GM21381 (cell line): ENCODE measurements around the gene BCAS3.
"Not testable (repeated sequence)": the region's sequence is repeated elsewhere in the genome, so short reads cannot be mapped to it uniquely, and the experiment has no call there.

Source experiments
- ATAC-seq: cut with Tn5 transposase; IDR thresholded peaks from one replicate; pipeline ENCODE4 v1.9.1; 2021; ENCODE audit warnings: mild to moderate bottlenecking, moderate library complexity; ENCODE audit not compliant: unreplicated experiment

BCAS3 gene

DNA sequence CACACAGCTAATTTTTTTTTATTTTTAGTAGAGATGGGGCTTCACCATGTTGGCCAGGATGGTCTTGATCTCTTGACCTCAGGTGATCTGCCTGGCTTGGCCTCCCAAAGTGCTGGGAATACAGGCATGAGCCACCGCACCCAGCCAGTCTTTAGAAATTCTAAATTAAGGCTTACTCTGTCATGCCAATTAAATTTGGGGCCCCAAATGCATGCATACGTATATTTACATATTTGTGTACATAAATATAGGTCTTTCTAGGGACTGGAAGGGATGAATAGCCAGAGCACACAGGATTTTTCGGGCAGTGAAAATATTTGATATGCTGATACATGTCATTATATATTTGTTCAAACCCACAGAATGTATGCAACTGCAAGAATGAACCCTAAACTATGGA is 105.1 kb downstream of the BCAS3 start:
- no peak for ATAC-seq

DNA sequence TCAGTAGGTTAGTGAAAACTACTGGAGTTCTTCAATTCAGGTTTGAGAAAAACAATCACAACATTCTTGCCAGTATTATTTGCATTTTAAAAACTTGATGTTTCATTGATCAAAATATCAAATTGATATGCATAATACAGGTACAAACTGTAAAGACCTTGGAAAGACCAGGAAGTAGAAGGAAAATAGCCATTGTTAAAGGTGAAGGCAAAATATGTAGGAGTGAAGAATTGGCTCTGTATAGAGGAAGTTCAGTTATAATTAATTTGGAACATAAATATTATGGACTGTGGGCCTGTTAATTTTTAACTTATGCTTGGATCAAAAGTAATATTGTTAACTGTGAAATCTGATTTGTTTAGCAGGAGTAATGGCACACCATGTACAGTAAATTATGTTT is 112.6 kb downstream of the BCAS3 start:
- ATAC-seq: no peak

DNA sequence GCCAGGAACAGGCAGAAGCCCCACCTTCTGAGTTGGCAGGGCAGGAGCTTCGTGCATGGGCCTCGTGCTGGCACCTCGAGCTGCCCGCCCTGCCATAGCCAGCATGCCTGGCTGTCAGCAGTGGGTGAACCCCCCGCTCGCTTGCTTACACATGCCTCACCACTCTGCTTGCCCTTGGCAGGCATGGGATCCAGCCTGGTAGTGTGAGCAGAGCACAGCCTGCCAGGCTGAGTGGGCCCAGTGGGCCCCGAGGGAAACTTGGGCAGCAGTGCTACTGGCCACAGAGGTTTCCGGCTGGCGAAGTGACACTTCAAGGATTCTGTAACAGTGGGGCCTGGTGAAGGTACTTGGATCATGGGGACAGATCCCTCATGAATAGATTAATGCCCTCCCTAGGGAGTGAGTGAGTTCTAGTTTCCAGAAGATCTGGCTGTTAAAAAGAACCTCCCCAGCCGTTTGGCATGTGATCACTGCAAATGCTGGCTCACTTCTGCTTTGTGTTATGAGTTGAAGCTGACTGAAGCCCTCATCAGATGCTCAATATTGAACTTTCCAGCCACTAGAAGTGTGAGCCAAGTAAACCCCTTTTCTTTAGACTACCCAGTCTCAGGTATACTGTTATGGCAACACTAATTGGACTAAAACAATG is 114.7 kb downstream of the BCAS3 start:
- no peak for ATAC-seq

DNA sequence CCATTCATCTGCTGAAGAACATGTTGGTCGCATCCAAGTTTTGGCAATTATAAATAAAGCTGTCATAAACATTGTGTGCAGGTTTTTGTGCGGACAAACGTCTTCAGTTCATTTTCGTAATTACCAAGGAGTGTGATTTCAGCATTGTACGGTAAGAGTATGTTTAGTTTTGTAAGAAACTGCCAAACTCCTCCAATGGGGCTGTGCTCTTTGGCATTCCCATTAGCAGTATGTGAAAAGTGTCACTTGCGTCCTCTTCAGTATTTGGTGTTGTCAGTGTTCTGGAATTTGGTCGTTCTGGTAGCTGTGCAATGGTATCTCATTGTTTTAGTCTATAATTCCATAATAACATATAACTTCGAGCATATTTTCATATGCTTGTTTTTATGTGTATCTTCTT is 120.9 kb downstream of the BCAS3 start:
- ATAC-seq: no peak

DNA sequence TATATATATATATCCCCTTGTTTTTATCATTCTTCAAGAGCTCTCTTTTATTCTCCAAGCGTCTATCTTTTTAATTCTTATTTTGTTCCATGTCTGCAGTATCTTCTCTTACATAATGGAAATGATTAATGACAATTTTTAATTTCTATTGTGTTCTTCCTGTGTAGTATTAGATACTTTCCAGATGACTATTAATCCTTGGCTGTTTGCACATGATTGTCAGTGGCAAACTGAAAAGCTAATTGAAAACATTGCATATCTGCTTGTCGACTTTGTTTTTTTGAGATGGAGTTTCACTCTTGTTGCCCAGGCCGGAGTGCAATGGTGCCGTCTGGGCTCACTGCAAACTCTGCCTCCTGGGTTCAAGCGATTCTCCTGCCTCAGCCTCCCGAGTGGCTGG is 124.7 kb downstream of the BCAS3 start:
- ATAC-seq: no peak

DNA sequence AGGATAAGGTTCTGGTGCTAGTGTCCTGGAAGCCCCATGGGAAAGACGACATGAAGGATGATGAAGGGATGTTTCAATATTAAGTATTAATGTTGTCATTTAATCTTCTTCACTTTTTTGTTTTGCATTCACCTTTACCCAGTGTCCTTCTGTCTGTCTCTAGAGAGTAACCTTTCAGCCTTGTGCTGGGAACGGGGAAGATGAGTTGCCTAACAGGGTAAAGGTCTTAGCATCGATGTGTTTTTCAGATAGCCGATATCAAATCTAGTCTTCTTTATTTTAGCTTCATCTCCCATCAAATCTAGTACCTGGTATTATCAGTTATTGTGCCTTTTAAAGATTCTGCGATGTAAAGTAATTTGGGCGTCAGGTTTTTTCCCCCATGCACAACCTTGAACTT is 125.4 kb downstream of the BCAS3 start:
- ATAC-seq: no peak

DNA sequence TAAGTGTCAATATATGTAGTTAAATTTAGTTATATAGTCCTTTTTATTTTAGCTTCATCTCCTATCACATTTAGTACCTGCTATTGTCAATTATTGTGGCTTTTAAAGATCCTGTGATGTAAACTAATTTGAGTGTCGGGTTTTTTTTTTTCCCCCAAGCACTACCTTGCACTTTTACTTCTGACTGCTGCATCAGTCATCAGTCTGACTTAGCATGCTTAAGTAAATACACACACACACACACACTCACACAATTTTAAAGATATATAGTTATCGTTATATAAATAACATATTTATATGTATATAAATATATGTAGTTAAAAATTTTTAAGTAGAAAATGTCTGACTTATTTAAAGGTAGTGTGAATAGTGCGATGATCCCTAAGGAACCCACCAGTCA is 127.2 kb downstream of the BCAS3 start:
- no peak for ATAC-seq

DNA sequence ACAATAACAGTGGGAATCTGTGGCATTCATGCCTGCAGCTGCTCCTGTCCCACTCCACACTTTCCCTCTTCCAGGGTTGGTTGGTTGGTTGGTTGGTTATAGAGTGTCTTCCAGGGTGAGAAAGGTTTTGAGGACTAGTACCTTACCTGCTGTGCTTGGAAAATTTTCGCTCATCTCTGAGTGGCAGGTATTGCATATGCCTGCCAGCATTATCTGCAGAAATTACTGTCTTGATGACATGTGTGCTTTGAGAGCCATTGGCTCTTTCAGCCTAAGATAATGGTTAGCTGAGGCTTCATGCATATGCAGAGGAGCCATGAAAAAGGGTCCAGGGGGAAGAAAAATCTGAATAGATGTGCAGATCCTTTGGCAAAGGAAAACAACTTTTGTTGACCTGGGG is 131.8 kb downstream of the BCAS3 start:
- ATAC-seq: no peak

DNA sequence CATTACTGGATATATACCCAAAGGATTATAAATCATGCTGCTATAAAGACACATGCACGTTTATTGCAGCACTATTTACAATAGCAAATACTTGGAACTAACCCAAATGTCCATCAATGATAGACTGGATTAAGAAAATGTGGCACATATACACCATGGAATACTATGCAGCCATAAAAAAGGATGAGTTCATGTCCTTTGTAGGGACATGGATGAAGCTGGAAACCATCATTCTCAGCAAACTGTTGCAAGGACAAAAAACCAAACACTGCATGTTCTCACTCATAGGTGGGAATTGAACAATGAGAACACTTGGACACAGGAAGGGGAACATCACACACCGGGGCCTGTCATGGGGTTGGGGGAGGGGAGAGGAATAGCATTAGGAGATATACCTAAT is 137.3 kb downstream of the BCAS3 start:
- ATAC-seq: not testable (repeated sequence)

DNA sequence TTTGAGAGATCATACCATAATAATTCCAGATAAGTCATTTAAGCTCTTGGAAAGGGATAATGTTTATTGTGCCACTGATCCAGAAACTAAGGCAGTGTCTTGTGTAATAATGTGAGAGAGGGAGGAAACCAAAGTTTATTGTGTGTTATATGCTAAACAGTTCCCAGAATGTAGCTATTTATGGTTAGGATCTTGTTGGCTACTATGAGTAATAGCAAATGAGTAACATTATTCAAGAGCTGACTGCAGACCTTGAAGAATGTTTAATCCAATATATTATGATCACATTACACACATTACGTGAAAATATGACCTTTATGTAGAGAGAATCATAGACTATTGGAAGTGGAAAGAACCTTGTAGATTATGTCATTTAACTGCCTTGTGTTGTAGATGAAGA is 139.5 kb downstream of the BCAS3 start:
- ATAC-seq: no peak

DNA sequence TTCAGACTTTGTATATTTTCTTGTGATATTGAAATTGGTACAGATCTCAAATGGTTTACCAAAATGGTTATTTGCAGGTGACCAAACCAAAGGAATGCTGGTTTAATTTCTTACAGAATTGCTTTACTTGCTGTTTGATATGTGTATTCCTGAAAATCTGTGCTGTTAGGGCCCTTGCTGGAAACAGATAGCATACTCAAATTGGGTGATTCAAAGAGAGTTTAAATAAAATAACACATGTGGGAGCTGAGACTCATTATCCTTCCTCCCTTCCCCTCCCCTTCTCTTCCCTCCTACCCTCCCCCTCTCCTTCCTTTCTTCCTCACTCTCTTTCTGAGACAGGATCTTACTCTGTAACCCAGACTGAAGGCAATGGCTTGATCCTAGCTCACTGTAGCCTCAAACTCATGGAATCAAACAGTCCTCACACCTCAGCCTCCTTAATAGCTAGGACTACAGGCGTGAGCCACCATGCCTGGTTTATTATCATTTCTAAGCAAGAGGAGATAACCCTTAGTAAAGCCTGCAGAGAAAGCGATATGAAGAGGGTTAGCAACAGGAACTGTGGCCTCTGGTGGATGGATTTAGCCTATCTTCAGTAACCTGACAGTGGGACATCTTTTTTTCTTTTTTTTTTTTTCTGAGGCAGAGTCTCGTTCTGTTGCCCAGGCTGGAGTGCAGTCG is 141.9 kb downstream of the BCAS3 start:
- no peak for ATAC-seq

DNA sequence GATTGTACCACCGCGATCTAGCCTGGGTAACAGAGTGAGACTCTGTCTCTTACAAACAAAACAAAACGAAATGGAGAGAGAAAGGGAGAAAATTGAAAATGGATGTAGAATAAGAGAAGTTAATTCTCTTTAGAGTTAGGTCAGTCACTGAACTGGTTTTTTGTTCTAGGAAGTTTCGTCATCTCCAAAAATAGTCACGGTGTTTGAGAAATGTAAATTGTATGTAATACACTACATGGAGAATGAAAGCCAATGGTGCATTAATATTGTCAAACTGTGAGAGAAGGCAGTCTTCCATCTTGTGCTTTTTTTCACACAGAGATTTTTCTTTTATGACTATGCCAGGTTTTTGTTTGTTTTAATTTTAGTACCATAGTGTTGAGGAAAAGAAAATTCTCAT is 145.9 kb downstream of the BCAS3 start:
- no peak for ATAC-seq

DNA sequence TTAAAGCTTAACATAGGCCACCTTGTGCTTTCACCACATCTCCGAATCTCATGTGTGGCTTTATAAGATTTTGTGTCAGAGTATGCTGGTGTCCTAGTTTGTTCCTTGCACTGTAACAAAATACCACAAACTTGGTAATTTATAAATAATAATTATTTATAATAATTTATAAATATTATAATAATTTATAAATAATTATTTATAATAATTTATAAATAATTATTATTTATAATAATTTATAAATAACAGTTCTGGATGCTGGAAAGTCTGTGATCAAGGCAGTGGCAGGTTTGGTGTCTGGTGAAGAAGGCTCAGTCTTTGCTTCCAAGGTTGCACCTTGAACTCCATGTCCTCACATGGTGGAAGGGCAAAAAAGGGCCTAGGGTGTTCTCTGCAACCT is 147.7 kb downstream of the BCAS3 start:
- no peak for ATAC-seq

DNA sequence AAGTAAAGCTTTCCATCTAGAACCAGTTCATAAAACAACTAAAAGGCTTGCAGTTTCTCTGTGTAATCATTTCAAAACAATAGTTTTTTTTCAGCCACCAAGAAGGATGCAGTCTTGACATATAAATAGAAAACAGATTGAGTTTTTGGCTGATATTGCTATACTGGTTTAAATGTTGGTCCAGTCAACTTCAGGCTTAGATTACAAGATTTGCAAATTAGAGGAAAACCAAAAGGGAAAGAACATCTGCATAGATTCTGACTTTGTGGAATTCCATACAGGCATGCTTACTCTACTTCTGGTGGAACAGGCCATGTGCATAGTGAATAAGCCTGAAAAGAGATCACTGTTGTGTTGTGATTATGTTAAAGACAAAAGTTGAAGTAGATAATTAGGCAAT is 150.3 kb downstream of the BCAS3 start:
- no peak for ATAC-seq

DNA sequence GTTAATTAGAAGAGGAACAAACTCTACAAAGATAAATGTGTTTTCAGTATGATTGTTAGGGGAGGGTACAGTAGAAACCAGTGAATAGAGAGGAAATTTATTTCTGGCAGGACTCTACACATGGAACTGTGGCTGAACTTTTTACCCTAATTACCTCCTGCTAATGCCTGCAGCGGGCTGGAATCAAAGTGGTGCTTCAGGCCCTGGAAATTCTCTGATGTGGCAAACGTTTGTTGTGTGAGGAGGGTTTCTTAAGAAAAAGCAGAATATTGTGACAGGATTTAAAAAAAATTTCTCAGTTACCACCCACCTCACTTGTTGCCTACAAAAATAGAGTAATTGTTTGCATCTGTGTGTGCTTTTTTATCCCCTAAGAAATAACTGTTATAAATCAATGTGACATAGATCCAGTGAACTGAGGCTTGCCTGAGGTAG is 154.5 kb downstream of the BCAS3 start:
- no peak for ATAC-seq

DNA sequence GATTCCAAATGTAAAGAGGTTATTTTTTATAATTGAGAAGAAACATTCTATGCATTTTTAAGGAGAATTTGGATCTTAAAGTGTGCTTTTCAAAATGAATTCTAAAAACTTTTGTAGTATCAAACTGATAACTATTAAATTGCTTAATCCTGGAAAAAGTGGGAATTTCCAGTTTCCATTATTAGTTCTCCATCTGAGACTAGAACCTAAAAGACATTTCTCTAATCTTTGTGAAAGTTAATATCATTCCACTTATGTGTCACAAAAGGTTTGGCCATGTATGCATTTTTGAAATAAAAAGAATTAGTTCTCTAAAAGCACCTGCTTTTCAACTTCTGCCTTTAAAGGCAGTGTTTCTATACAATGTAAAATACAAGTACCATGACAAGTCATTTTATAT is 155.0 kb downstream of the BCAS3 start:
- ATAC-seq: no peak

DNA sequence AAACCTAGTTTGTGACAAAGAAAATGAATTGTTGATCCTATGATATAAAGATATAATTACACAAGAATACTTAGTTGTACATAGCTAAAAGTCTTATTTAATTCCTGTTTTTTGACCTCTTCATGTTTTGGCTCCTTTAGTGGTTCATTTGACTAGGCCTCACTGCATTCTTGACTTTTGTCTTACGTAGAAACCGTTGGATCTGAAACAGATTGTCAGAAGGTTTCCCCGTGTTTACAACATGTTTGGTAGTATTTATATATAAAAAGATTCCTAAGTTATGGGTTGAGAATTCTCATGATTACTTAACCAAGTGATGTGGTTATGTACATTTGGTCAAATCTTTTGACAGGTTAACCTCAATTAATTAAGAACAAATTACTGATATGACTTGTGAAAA is 162.8 kb downstream of the BCAS3 start:
- ATAC-seq: no peak

DNA sequence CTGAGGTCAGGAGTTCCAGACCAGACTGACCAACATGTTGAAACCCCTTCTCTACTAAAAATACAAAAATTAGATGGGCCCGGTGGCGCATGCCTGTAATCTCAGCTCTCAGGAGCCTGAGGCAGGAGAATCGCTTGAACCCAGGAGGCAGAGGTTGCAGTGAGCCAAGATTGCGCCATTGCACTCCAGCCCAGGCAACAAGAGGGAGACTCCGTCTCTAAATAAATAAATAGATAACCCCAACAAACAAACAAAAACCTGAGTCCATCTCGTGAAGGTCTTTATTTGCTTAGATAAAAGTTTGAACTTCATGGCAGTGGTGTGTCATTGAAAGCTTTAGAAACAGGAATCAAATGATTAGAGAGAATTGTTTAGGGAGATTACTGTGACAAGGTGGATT is 167.4 kb downstream of the BCAS3 start:
- no peak for ATAC-seq

DNA sequence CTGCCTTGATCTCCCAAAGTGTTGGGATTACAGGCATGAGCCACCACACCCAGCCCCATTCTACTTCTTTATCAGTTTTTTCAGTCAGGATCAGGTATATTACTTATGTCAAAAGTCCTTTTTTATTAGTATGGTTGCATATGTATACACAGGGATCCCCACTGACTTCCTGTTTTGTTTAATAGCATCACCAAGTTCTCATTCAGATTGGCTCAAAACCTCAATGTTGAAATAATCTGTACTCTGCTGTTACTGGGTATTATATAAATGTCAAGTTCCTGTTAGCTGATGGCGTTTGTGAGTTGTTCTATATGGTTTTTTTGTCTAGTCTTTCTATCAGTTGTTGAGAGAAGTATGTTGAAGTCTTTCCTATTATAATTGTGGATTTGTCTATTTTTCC is 168.5 kb downstream of the BCAS3 start:
- no peak for ATAC-seq

DNA sequence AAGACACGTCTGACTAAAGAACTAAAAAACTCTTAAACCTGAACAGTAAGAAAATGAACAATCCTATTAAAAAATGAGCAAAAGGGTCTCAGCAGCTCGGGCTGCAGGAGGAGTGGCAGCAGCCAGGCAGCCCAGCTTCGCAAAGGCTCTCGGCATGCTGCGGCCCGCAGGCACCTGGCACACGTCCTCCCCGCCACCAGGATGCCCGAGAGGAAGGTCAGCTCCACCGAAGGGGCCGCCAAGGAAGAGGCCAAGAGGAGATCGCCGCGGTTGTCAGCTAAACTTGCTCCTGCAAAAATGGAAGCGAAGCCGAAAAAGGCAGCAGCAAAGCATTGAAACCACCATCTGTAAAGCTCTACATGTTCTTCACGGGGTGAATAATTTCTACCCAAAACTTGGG is 173.5 kb downstream of the BCAS3 start:
- no peak for ATAC-seq

DNA sequence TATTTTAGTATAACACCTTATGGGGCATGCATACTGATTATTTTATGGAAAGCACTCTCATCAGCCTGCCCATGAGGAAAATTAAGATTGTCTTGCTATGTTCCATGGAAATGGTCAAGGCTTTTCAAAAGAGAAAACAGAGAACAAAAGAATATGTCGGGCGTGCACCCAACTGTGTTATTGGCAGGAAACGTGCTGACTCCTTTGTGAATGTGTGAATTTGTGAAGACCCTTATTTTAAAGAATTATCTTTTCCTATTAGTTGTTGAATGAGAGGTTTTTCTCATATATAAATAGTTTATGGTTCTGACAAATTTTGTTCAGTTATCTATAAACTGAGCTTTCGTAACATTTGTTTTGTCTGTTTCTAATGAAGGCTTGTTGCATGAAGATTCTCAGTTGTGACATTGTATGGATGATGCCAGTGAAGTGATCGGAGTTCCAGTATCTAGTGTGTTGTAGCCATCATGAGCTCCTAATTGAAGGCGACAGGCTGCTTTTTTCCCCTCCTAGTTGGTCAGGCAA is 180.0 kb downstream of the BCAS3 start:
- ATAC-seq: no peak

DNA sequence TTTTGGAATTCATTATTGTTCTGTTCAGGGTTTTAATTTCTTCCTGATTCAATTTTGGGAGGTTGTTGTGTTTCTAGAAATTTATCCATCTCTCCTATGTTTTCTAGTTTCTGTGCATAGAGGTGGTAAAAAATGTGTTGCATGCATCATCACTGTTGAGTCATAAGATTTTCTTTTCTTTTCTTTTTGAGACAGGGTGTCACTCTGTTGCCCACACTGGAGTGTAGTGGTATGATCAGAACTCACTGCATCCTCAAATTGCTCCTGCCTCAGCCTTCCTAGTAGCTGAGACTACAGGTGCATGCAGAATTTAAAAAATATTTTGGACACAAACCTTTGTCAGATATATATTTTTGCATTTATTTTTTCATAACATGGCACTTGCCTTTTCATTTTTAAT is 184.8 kb downstream of the BCAS3 start:
- no peak for ATAC-seq
